H4 (cell line): ENCODE results near the gene SPATA2L. TPM values are rescaled to one million over a fixed set of nuclear protein-coding genes. Genes with fewer than 3 reads are reported as not detected.

Experiments
- DNase-seq: peaks from one replicate; pipeline ENCODE4 v3.0.0-alpha.2; 2015; ENCODE audit warnings: low spot score
- total RNA-seq: library from RNA; depleted of rRNA; stranded (reverse); fragments of >200 nt; shearing (Covaris generic); gene quantifications from 2 replicates; pipeline ENCODE4 v1.2.3, GENCODE V29; 2014; rRNA removed

The SPATA2L gene
- total RNA-seq, 1 experiment from 2014 or later, result 9.2 TPM

DNA sequence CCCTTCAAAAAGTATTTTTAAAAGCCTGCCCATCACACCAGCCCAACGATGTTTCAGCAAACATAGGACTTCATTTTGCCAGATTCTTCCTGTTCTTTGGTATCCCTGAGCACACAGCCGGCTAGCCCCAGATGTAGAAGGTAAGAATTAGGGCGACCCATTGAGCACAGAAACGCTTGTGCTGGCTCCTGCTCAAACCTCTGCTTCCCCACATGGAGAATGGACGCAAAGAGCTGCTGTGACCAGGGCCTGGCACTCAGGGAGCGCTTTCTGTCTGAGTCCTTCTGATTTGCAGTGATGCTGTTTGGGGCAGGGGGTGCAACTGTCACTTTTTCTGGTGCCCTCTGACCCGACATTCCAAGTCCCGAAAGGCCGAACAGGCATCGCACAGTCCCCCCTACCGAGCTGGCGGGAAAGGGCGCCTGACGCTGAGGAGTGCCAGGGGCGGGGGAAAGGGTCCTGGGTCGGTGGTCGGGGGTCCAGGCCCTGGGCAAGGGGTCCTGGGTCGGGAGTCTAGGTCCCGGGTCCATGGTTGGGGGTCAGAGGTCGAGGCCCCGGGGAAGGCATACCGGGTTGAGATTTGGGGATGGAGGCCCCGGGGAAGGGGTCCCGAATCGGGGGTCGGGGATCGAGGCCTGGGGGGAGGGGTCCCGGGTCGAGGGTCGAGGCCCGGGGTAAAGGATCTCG lies 44.9 kb downstream of the SPATA2L start:
- no peak for DNase-seq

- DNase-seq, result no peak
Observed at GRCh38 chr16:89655062-89655643, 46.4 kb downstream of the SPATA2L start.

DNA sequence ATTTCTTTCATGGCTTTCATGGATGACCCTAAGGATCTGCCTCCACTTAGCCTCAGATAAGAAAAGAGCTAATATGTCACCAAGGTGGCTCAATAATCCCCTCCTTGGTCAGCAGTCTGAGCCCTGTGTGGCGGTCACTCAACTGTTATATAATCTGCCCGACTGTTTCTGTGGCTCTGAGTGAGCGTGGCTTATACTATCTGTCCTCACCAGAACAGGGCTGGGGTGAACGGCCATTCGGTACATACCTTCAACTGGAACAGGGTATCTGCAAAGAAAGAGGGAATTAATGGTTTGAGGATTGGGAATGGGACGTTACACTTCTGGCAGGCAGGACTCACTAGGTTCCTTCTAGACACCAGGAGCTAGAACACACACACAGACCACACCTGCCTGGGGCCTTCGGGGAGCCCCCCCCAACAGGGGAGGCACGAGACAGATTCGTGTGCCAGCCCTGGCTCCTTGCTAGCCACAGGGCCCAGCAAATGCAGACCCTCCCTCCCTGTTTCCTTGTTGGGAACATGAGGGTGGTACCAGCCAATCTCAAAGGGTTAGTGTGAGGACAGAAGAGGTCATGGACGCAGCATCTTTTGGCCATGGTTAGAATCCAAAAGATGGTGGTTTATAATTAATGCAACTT lies 47.7 kb downstream of the SPATA2L start:
- no peak for DNase-seq

- DNase-seq, result no peak
Observed at GRCh38 chr16:89651584-89651983, 49.9 kb downstream of the SPATA2L start.

GRCh38 chr16:89646906-89647305 lies 54.6 kb downstream of the SPATA2L start:
- DNase-seq, result no peak

Other genes with a start within 250 kb of the SPATA2L start
- 34.4 and 39.2 TPM in 2 replicates for gene ANKRD11, start 211.1 kb downstream of the SPATA2L start, total RNA-seq
- 45.0 and 46.7 TPM in 2 replicates for gene SPG7, start 193.3 kb downstream of the SPATA2L start, total RNA-seq
- gene RPL13, start 141.0 kb downstream of the SPATA2L start, total RNA-seq, result 3,458 and 4,141 TPM in 2 replicates
- gene CPNE7, start 125.9 kb downstream of the SPATA2L start, total RNA-seq, result 3.9 and 10.0 TPM in 2 replicates
- not detected in 2 replicates for gene DPEP1, start 88.1 kb downstream of the SPATA2L start, total RNA-seq
- gene CHMP1A, start 44.0 kb downstream of the SPATA2L start, total RNA-seq, result 70.7 and 95.1 TPM in 2 replicates
- 6.4 and 9.9 TPM in 2 replicates for gene SPATA33, start 43.9 kb downstream of the SPATA2L start, total RNA-seq
- 23.0 and 37.5 TPM in 2 replicates for gene CDK10, start 15.0 kb downstream of the SPATA2L start, total RNA-seq
- 4.1 and 6.0 TPM in 2 replicates for gene VPS9D1, start 19.2 kb upstream of the SPATA2L start, total RNA-seq
- 5.9 and 6.9 TPM in 2 replicates for gene ZNF276, start 19.8 kb upstream of the SPATA2L start, total RNA-seq
- gene FANCA, start 114.9 kb upstream of the SPATA2L start, total RNA-seq, result 18.8 and 23.4 TPM in 2 replicates
- 4.6 and 5.0 TPM in 2 replicates for gene SPIRE2, start 126.8 kb upstream of the SPATA2L start, total RNA-seq
- 95.7 and 97.1 TPM in 2 replicates for gene TCF25, start 171.9 kb upstream of the SPATA2L start, total RNA-seq
- 1.1 and 1.8 TPM in 2 replicates for gene MC1R, start 217.2 kb upstream of the SPATA2L start, total RNA-seq
- gene TUBB3, start 221.6 kb upstream of the SPATA2L start, total RNA-seq, result 217 and 304 TPM in 2 replicates
- 53.9 and 68.6 TPM in 2 replicates for gene DEF8, start 247.1 kb upstream of the SPATA2L start, total RNA-seq